OCI-LY1 (cell line): ENCODE measurements around the gene CDKN2B-AS1.

Experiments
- EZH2 ChIP-seq: fragments of 200-600 bp; sonication (generic), shearing (Covaris generic); IDR thresholded peaks from 2 replicates; pipeline ENCODE4 v1.8.0; 2017; ENCODE audit warnings: borderline replicate concordance, mixed run types, mild to moderate bottlenecking, antibody characterized with exemption, low read length, moderate library complexity, mixed read lengths
- TF ChIP-seq, protein P1 (sequence below): fragments of 200-600 bp; sonication (generic), shearing (Covaris generic); IDR thresholded peaks from 2 replicates; pipeline ENCODE4 v1.5.1; 2017; ENCODE audit warnings: mild to moderate bottlenecking, antibody characterized with exemption, low read length, moderate library complexity, mixed read lengths

DNA sequence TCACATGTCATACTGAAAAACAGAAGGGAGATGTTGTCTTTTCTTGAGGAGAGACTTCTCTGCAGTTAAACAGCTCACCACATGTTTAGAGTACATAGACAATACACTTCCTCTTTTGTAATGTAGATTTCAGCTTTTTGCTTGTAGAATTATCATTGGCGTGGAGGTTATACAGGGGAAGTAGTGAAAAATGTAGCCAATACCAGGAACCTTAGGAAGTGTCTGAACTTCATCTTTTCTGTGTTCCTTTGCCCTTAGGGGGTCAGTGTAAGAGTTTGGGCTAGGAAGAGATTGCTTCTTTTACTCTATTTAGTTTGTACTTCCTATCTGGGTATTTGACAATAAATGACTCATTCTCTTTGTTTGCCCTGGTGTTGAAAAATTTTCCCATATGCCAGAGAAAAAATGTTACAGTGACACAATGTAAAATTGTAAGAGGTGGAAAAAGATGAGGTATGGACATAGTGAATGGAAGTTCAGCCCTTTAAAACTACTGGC is 35.6 kb downstream of the CDKN2B-AS1 start:
- TF ChIP-seq, protein P1, sequence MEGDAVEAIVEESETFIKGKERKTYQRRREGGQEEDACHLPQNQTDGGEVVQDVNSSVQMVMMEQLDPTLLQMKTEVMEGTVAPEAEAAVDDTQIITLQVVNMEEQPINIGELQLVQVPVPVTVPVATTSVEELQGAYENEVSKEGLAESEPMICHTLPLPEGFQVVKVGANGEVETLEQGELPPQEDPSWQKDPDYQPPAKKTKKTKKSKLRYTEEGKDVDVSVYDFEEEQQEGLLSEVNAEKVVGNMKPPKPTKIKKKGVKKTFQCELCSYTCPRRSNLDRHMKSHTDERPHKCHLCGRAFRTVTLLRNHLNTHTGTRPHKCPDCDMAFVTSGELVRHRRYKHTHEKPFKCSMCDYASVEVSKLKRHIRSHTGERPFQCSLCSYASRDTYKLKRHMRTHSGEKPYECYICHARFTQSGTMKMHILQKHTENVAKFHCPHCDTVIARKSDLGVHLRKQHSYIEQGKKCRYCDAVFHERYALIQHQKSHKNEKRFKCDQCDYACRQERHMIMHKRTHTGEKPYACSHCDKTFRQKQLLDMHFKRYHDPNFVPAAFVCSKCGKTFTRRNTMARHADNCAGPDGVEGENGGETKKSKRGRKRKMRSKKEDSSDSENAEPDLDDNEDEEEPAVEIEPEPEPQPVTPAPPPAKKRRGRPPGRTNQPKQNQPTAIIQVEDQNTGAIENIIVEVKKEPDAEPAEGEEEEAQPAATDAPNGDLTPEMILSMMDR: no peak
- no peak for TF ChIP-seq EZH2
